Loucy (cell line): ENCODE data around the gene RBM48.

Experiments
- CTCF ChIP-seq: fragments of 200-600 bp; sonication (generic); conservative IDR thresholded peaks from 2 replicates; pipeline ENCODE4 v1.5.1; 2014; ENCODE audit warnings: mild to moderate bottlenecking, antibody characterized with exemption, low read length
- EZH2phosphoT487 ChIP-seq: fragments of 200-600 bp; IDR thresholded peaks from 2 replicates; pipeline ENCODE4 v1.6.1; 2018; ENCODE audit warnings: antibody characterized with exemption, mild to moderate bottlenecking, moderate library complexity, borderline replicate concordance

- no peak for TF ChIP-seq CTCF
- TF ChIP-seq EZH2phosphoT487, result no peak
Measured at GRCh38 chr7:92489634-92490033, 39.0 kb upstream of the RBM48 start.
